ENCODE data around the gene SCUBE2.

The SCUBE2 gene

GRCh38 chr11:9025101-9025850, 66.1 kb downstream of the SCUBE2 start:
- H3K79me2 ChIP-seq (ENCODE audit: control insufficient read depth, insufficient read depth, low read length): no peaks in the 10 kb centered on the region
- H3K27ac ChIP-seq (ENCODE audit: low read depth, low read length): no peak overlapping the region
- no peak overlapping the region for H4K8ac ChIP-seq (ENCODE audit: low read depth, low read length)
- H3K27me3 ChIP-seq (ENCODE audit: insufficient read depth, low read length, poor library complexity): no peaks in the 10 kb centered on the region
- no peaks in the 10 kb centered on the region for H3K36me3 ChIP-seq (ENCODE audit: control insufficient read depth, insufficient read depth, low read length)
- no peak for DNase-seq
- H3K4me2 ChIP-seq (ENCODE audit: low read length): no peak overlapping the region
- no peak overlapping the region for H3K23ac ChIP-seq (ENCODE audit: low read length)
- no peaks in the 10 kb centered on the region for H3K4me1 ChIP-seq (ENCODE audit: control insufficient read depth, low read depth, low read length)
- no peak overlapping the region for H2AK5ac ChIP-seq (ENCODE audit: low read length)
- no peak overlapping the region for H3K9ac ChIP-seq (ENCODE audit: low read length)
- no peak overlapping the region for H3K18ac ChIP-seq (ENCODE audit: low read length)
- H2BK120ac ChIP-seq (ENCODE audit: low read depth, low read length): no peak overlapping the region
- H3K56ac ChIP-seq (ENCODE audit: low read length): no peak overlapping the region
- H3K79me1 ChIP-seq (ENCODE audit: low read length): no peaks in the 10 kb centered on the region
- no peak overlapping the region for H4K5ac ChIP-seq (ENCODE audit: low read length)
- no peak overlapping the region for H3K4me3 ChIP-seq (ENCODE audit: low read length)
- no CpG with 5 or more reads among the region's 9 CpGs for WGBS (ENCODE audit: extremely low coverage, insufficient coverage, low lambda C conversion rate)
- no peak overlapping the region for H3K4ac ChIP-seq (ENCODE audit: low read depth, low read length)
- no peak overlapping the region for H2BK5ac ChIP-seq (ENCODE audit: low read length)
- H2BK15ac ChIP-seq (replicated peaks; ENCODE audit: low read depth): no peak overlapping the region

DNA sequence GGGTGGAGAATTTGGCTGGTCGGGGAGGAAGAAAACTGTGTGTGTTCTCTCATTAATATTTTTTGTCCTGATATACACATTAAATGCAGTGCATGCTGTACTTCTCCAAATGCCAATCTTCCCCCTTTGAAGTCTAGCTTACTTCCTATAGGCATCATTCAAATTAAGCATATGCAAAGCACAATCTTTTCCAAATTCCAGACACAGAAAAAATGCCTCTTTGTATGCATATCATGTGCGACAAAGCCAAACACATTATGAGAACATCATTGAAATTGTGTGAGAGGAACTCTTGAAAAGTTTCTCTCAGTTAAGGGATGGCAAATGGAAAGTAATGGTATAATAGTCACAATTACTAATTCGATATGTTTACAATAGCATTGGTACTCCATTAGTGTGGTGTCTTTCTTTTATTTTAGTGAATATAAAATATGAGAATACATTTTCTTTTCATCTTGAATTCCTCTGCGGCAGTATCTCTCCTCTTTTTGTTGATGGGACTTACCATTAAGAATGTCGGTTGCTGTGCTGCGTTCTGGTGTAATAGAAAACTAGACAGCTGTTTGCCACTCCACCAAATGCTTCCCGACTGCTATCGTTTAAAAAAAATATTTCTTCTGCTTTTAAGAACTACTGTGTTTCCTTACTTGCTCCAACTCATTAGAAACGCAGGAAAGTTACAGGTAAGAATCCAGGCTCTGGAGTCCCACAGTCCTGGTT, 68.3 kb downstream of the SCUBE2 start:
- H3K18ac ChIP-seq (ENCODE audit: low read length): no peak overlapping the region
- no peak overlapping the region for H3K56ac ChIP-seq (ENCODE audit: low read length)
- no peaks in the 10 kb centered on the region for H3K4me1 ChIP-seq (ENCODE audit: control insufficient read depth, low read depth, low read length)
- no peaks in the 10 kb centered on the region for H3K79me1 ChIP-seq (ENCODE audit: low read length)
- H3K27me3 ChIP-seq (ENCODE audit: insufficient read depth, low read length, poor library complexity): no peaks in the 10 kb centered on the region
- no peak overlapping the region for H3K4me2 ChIP-seq (ENCODE audit: low read length)
- H3K23ac ChIP-seq (ENCODE audit: low read length): no peak overlapping the region
- H4K8ac ChIP-seq (ENCODE audit: low read depth, low read length): no peak overlapping the region
- no peak overlapping the region for H2AK5ac ChIP-seq (ENCODE audit: low read length)
- WGBS (ENCODE audit: extremely low coverage, insufficient coverage, low lambda C conversion rate): no CpG with 5 or more reads among the region's 9 CpGs
- no peak for DNase-seq
- no peak overlapping the region for H3K27ac ChIP-seq (ENCODE audit: low read depth, low read length)
- H3K36me3 ChIP-seq (ENCODE audit: control insufficient read depth, insufficient read depth, low read length): no peaks in the 10 kb centered on the region
- H2BK15ac ChIP-seq (replicated peaks; ENCODE audit: low read depth): no peak overlapping the region
- H3K4me3 ChIP-seq (ENCODE audit: low read length): no peak overlapping the region
- H4K5ac ChIP-seq (ENCODE audit: low read length): no peak overlapping the region
- no peaks in the 10 kb centered on the region for H3K79me2 ChIP-seq (ENCODE audit: control insufficient read depth, insufficient read depth, low read length)
- H3K9ac ChIP-seq (ENCODE audit: low read length): no peak overlapping the region
- H3K4ac ChIP-seq (ENCODE audit: low read depth, low read length): no peak overlapping the region
- H2BK5ac ChIP-seq (ENCODE audit: low read length): no peak overlapping the region
- H2BK120ac ChIP-seq (ENCODE audit: low read depth, low read length): no peak overlapping the region

DNA sequence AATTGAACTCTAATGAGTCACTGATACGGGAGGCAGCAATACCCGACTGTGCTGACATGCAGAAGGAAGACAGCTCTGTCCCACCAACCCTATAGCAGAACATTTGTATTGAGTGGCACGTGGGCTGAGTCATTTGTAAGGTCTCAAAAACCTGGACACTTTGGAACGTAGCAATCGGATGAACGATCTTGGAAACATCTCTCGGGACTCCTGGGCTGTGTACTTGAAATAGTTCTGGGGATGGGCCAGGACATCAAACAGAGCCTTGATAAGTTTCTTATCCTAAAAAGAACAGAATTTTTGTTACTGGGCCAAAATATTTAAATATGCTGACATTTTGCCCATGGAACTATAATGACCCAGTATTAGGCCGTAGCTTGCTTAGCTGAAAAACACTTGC, 70.5 kb downstream of the SCUBE2 start:
- no peak overlapping the region for H2BK5ac ChIP-seq (ENCODE audit: low read length)
- H3K27me3 ChIP-seq (ENCODE audit: insufficient read depth, low read length, poor library complexity): no peaks in the 10 kb centered on the region
- no peak overlapping the region for H4K8ac ChIP-seq (ENCODE audit: low read depth, low read length)
- no peak overlapping the region for H2BK15ac ChIP-seq (replicated peaks; ENCODE audit: low read depth)
- WGBS (ENCODE audit: extremely low coverage, insufficient coverage, low lambda C conversion rate): no CpG with 5 or more reads among the region's 8 CpGs
- H3K18ac ChIP-seq (ENCODE audit: low read length): no peak overlapping the region
- H3K4ac ChIP-seq (ENCODE audit: low read depth, low read length): no peak overlapping the region
- DNase-seq: no peak
- no peak overlapping the region for H3K27ac ChIP-seq (ENCODE audit: low read depth, low read length)
- H4K5ac ChIP-seq (ENCODE audit: low read length): no peak overlapping the region
- H2AK5ac ChIP-seq (ENCODE audit: low read length): no peak overlapping the region
- no peak overlapping the region for H2BK120ac ChIP-seq (ENCODE audit: low read depth, low read length)
- no peak overlapping the region for H3K23ac ChIP-seq (ENCODE audit: low read length)
- H3K79me2 ChIP-seq (ENCODE audit: control insufficient read depth, insufficient read depth, low read length): no peaks in the 10 kb centered on the region
- H3K36me3 ChIP-seq (ENCODE audit: control insufficient read depth, insufficient read depth, low read length): no peaks in the 10 kb centered on the region
- H3K56ac ChIP-seq (ENCODE audit: low read length): no peak overlapping the region
- no peak overlapping the region for H3K4me3 ChIP-seq (ENCODE audit: low read length)
- H3K4me1 ChIP-seq (ENCODE audit: control insufficient read depth, low read depth, low read length): no peaks in the 10 kb centered on the region
- no peak overlapping the region for H3K9ac ChIP-seq (ENCODE audit: low read length)
- no peak overlapping the region for H3K4me2 ChIP-seq (ENCODE audit: low read length)
- no peaks in the 10 kb centered on the region for H3K79me1 ChIP-seq (ENCODE audit: low read length)

- no peak overlapping the region for H4K8ac ChIP-seq (ENCODE audit: low read depth, low read length)
- H3K4ac ChIP-seq (ENCODE audit: low read depth, low read length): no peak overlapping the region
- no peak overlapping the region for H3K4me3 ChIP-seq (ENCODE audit: low read length)
- H3K36me3 ChIP-seq (ENCODE audit: control insufficient read depth, insufficient read depth, low read length): no peaks in the 10 kb centered on the region
- DNase-seq: no peak
- H4K5ac ChIP-seq (ENCODE audit: low read length): no peak overlapping the region
- no peak overlapping the region for H3K4me2 ChIP-seq (ENCODE audit: low read length)
- no peak overlapping the region for H3K9ac ChIP-seq (ENCODE audit: low read length)
- H2BK120ac ChIP-seq (ENCODE audit: low read depth, low read length): no peak overlapping the region
- no peaks in the 10 kb centered on the region for H3K79me1 ChIP-seq (ENCODE audit: low read length)
- H3K4me1 ChIP-seq (ENCODE audit: control insufficient read depth, low read depth, low read length): no peaks in the 10 kb centered on the region
- H3K23ac ChIP-seq (ENCODE audit: low read length): no peak overlapping the region
- H3K79me2 ChIP-seq (ENCODE audit: control insufficient read depth, insufficient read depth, low read length): no peaks in the 10 kb centered on the region
- no peak overlapping the region for H2BK5ac ChIP-seq (ENCODE audit: low read length)
- no CpG with 5 or more reads among the region's 6 CpGs for WGBS (ENCODE audit: extremely low coverage, insufficient coverage, low lambda C conversion rate)
- H3K27ac ChIP-seq (ENCODE audit: low read depth, low read length): no peak overlapping the region
- H2BK15ac ChIP-seq (replicated peaks; ENCODE audit: low read depth): no peak overlapping the region
- H3K27me3 ChIP-seq (ENCODE audit: insufficient read depth, low read length, poor library complexity): no peaks in the 10 kb centered on the region
- no peak overlapping the region for H2AK5ac ChIP-seq (ENCODE audit: low read length)
- no peak overlapping the region for H3K56ac ChIP-seq (ENCODE audit: low read length)
- H3K18ac ChIP-seq (ENCODE audit: low read length): no peak overlapping the region
Measured at GRCh38 chr11:9019861-9020260, 71.5 kb downstream of the SCUBE2 start.

DNA sequence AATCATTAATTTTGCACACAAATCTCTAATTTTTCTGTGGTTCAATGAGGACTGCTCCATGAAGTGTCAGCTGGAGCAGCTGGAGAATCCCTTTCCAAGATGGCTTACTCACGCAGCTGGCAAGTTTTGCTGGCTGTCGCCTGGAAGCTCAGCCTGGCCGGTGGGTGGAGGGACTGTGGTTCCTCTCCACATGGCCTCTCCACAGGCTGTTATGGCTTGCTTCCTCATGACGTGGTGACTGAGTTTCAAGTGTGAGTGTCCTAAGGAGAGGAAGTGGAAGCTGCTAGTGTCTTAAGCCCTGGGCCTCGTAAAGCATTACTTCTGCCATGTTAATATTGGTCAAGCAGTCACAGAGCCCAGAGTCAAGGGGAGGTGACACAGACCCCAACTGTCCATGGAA, 73.6 kb downstream of the SCUBE2 start:
- no peaks in the 10 kb centered on the region for H3K79me1 ChIP-seq (ENCODE audit: low read length)
- DNase-seq: no peak
- H3K4me1 ChIP-seq (ENCODE audit: control insufficient read depth, low read depth, low read length): no peaks in the 10 kb centered on the region
- H3K9ac ChIP-seq (ENCODE audit: low read length): no peak overlapping the region
- no peak overlapping the region for H2BK15ac ChIP-seq (replicated peaks; ENCODE audit: low read depth)
- no peak overlapping the region for H3K4me2 ChIP-seq (ENCODE audit: low read length)
- no peak overlapping the region for H3K23ac ChIP-seq (ENCODE audit: low read length)
- no peak overlapping the region for H2BK120ac ChIP-seq (ENCODE audit: low read depth, low read length)
- no peak overlapping the region for H2BK5ac ChIP-seq (ENCODE audit: low read length)
- no peak overlapping the region for H3K4me3 ChIP-seq (ENCODE audit: low read length)
- H3K27ac ChIP-seq (ENCODE audit: low read depth, low read length): no peak overlapping the region
- no peaks in the 10 kb centered on the region for H3K36me3 ChIP-seq (ENCODE audit: control insufficient read depth, insufficient read depth, low read length)
- no peaks in the 10 kb centered on the region for H3K79me2 ChIP-seq (ENCODE audit: control insufficient read depth, insufficient read depth, low read length)
- H4K5ac ChIP-seq (ENCODE audit: low read length): no peak overlapping the region
- H3K4ac ChIP-seq (ENCODE audit: low read depth, low read length): no peak overlapping the region
- no peak overlapping the region for H2AK5ac ChIP-seq (ENCODE audit: low read length)
- no peaks in the 10 kb centered on the region for H3K27me3 ChIP-seq (ENCODE audit: insufficient read depth, low read length, poor library complexity)
- H3K56ac ChIP-seq (ENCODE audit: low read length): no peak overlapping the region
- no peak overlapping the region for H4K8ac ChIP-seq (ENCODE audit: low read depth, low read length)
- H3K18ac ChIP-seq (ENCODE audit: low read length): no peak overlapping the region
- no CpG with 5 or more reads among the region's 5 CpGs for WGBS (ENCODE audit: extremely low coverage, insufficient coverage, low lambda C conversion rate)
